GM12878 (cell line): ENCODE measurements around the gene MTFR1L.

Source experiments
- CEBPZ ChIP-seq: fragments of 150-350 bp; IDR thresholded peaks from 2 replicates; pipeline ENCODE4 v1.6.1; 2016; ENCODE audit warnings: low read depth, low read length
- DPF2 ChIP-seq: fragments of 450-650 bp; IDR thresholded peaks from 2 replicates; pipeline ENCODE4 v1.6.1; 2017; ENCODE audit warnings: mild to moderate bottlenecking
- EP300 ChIP-seq, 2 experiments: fragments of 150-350 bp in 1 of 2; IDR thresholded peaks; 2 replicates each; pipeline ENCODE4 v1.6.1; 2011 to 2012; ENCODE audit warnings: low read depth in 2 of 2, low read length in 2 of 2, borderline replicate concordance in 1 of 2, improper control_type of control experiment in 1 of 2, inconsistent platforms in 1 of 2; ENCODE audit not compliant: control insufficient read depth in 1 of 2
- MEF2A ChIP-seq: IDR thresholded peaks from 2 replicates; pipeline ENCODE4 v1.6.1; 2011; ENCODE audit warnings: low read depth, mild to moderate bottlenecking, low read length, moderate library complexity; ENCODE audit not compliant: insufficient read depth
- MYC ChIP-seq: IDR thresholded peaks from 2 replicates; pipeline ENCODE4 v1.6.1; 2011; ENCODE audit warnings: mild to moderate bottlenecking, low read length, moderate library complexity, inconsistent platforms; ENCODE audit not compliant: insufficient read depth, insufficient replicate concordance, insufficient read length, severe bottlenecking
- POLR2A ChIP-seq: IDR thresholded peaks from 2 replicates; pipeline ENCODE4 v1.6.1; 2011; ENCODE audit warnings: low read depth, mild to moderate bottlenecking, low read length
- POLR2AphosphoS5 ChIP-seq: IDR thresholded peaks from 2 replicates; pipeline ENCODE4 v1.6.1; 2011; ENCODE audit warnings: mild to moderate bottlenecking, low read length, inconsistent platforms
- RBBP5 ChIP-seq: fragments of 200-600 bp; sonication (generic); conservative IDR thresholded peaks from 2 replicates; pipeline ENCODE4 v1.6.1; 2016
- SMAD5 ChIP-seq: IDR thresholded peaks from 2 replicates; pipeline ENCODE4 v1.6.1; 2016; ENCODE audit warnings: antibody characterized with exemption, low read depth
- YY1 ChIP-seq: IDR thresholded peaks from 2 replicates; pipeline ENCODE4 v1.6.1; 2011; ENCODE audit warnings: low read depth, mild to moderate bottlenecking, low read length
- ZNF384 ChIP-seq: IDR thresholded peaks from 2 replicates; pipeline ENCODE4 v1.6.1; 2012; ENCODE audit warnings: low read depth, mild to moderate bottlenecking, low read length, improper control_type of control experiment, borderline replicate concordance
- TF ChIP-seq, protein P1 (sequence below), 3 experiments: IDR thresholded peaks in 2 of 3; conservative IDR thresholded peaks in 1 of 3; 2 replicates each; pipeline ENCODE4 v1.5.1; 2011; ENCODE audit warnings: low read depth in 3 of 3, low read length in 3 of 3, mild to moderate bottlenecking in 3 of 3, control low read depth in 2 of 3, moderate library complexity in 2 of 3, inconsistent platforms in 1 of 3, mixed read lengths in 1 of 3; ENCODE audit not compliant: control insufficient read depth in 2 of 3, insufficient read depth in 1 of 3; ENCODE audit errors: extremely low read depth in 1 of 3
- TF ChIP-seq, protein P2 (sequence below): fragments of 450-650 bp; IDR thresholded peaks from 2 replicates; pipeline ENCODE4 v1.6.1; 2017; ENCODE audit warnings: antibody characterized with exemption, mild to moderate bottlenecking, moderate library complexity
- TF ChIP-seq, protein P3 (sequence below): fragments of 450-650 bp; IDR thresholded peaks from 2 replicates; pipeline ENCODE4 v1.6.1; 2016; ENCODE audit warnings: mild to moderate bottlenecking

- TF ChIP-seq POLR2AphosphoS5 = no peak
- no peak for TF ChIP-seq YY1
- TF ChIP-seq POLR2A = no peak
- TF ChIP-seq, protein P1, sequence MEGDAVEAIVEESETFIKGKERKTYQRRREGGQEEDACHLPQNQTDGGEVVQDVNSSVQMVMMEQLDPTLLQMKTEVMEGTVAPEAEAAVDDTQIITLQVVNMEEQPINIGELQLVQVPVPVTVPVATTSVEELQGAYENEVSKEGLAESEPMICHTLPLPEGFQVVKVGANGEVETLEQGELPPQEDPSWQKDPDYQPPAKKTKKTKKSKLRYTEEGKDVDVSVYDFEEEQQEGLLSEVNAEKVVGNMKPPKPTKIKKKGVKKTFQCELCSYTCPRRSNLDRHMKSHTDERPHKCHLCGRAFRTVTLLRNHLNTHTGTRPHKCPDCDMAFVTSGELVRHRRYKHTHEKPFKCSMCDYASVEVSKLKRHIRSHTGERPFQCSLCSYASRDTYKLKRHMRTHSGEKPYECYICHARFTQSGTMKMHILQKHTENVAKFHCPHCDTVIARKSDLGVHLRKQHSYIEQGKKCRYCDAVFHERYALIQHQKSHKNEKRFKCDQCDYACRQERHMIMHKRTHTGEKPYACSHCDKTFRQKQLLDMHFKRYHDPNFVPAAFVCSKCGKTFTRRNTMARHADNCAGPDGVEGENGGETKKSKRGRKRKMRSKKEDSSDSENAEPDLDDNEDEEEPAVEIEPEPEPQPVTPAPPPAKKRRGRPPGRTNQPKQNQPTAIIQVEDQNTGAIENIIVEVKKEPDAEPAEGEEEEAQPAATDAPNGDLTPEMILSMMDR (IDR thresholded peaks at IDR 0.05 in 2 of 3, conservative IDR thresholded peaks at IDR 0.05 in 1 of 3; ENCODE audit: control insufficient read depth in 2 of 3, extremely low read depth in 1 of 3, insufficient read depth in 1 of 3, low read depth in 3 of 3, low read length in 3 of 3) = no peak
- no peak for TF ChIP-seq MEF2A
- no peak for TF ChIP-seq MYC
- no peak for TF ChIP-seq RBBP5
- TF ChIP-seq SMAD5 = no peak
- TF ChIP-seq EP300 (IDR thresholded peaks at IDR 0.05; ENCODE audit: borderline replicate concordance in 1 of 2, control insufficient read depth in 1 of 2, low read depth in 2 of 2, low read length in 2 of 2) = no peak
- TF ChIP-seq CEBPZ = no peak
- TF ChIP-seq, protein P2, sequence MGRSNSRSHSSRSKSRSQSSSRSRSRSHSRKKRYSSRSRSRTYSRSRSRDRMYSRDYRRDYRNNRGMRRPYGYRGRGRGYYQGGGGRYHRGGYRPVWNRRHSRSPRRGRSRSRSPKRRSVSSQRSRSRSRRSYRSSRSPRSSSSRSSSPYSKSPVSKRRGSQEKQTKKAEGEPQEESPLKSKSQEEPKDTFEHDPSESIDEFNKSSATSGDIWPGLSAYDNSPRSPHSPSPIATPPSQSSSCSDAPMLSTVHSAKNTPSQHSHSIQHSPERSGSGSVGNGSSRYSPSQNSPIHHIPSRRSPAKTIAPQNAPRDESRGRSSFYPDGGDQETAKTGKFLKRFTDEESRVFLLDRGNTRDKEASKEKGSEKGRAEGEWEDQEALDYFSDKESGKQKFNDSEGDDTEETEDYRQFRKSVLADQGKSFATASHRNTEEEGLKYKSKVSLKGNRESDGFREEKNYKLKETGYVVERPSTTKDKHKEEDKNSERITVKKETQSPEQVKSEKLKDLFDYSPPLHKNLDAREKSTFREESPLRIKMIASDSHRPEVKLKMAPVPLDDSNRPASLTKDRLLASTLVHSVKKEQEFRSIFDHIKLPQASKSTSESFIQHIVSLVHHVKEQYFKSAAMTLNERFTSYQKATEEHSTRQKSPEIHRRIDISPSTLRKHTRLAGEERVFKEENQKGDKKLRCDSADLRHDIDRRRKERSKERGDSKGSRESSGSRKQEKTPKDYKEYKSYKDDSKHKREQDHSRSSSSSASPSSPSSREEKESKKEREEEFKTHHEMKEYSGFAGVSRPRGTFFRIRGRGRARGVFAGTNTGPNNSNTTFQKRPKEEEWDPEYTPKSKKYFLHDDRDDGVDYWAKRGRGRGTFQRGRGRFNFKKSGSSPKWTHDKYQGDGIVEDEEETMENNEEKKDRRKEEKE = no peak
- no peak for TF ChIP-seq DPF2
- no peak for TF ChIP-seq ZNF384
- TF ChIP-seq, protein P3, sequence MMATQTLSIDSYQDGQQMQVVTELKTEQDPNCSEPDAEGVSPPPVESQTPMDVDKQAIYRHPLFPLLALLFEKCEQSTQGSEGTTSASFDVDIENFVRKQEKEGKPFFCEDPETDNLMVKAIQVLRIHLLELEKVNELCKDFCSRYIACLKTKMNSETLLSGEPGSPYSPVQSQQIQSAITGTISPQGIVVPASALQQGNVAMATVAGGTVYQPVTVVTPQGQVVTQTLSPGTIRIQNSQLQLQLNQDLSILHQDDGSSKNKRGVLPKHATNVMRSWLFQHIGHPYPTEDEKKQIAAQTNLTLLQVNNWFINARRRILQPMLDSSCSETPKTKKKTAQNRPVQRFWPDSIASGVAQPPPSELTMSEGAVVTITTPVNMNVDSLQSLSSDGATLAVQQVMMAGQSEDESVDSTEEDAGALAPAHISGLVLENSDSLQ = no peak
Measured at GRCh38 chr1:25878690-25879089, 58.9 kb downstream of the MTFR1L start.
